HG02852 (cell line): ENCODE data around the gene PCSK5.

Experiments used
- ATAC-seq: cut with Tn5 transposase; IDR thresholded peaks from one replicate; pipeline ENCODE4 v1.9.1; 2021; ENCODE audit warnings: mild to moderate bottlenecking, moderate library complexity; ENCODE audit not compliant: unreplicated experiment

The PCSK5 gene

DNA sequence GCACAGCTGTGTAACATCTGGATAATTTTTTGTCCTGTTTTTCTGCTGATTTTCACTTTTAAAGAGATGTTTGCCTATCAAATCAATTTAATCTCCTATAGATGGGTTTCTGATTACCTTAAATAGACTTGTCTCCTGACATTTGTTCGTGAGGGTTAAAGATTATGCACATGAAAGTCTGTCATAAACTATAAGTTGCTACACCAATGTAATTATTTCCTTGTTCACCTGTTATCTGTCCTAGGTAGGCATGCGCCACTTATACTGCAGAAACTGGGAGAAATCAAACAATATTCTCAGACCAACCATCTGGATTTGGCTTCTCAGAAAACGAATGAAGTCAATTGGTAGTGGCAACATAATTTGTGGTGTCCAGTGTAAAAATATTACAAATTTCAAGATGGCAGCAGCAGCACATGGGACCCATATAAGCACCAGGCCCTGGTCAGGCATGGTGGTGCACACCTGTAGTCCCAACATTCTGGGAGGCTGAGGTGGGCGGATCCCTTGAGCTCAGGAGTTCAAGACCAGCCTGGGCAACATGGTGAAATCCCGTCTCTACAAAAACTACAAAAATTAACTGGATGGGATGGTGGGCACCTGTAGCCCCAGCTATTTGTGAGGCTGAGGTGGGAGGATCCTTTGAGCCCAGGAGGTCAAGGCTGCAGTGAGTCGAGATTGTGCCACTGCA is 483.5 kb downstream of the PCSK5 start:
- ATAC-seq, result no peak

DNA sequence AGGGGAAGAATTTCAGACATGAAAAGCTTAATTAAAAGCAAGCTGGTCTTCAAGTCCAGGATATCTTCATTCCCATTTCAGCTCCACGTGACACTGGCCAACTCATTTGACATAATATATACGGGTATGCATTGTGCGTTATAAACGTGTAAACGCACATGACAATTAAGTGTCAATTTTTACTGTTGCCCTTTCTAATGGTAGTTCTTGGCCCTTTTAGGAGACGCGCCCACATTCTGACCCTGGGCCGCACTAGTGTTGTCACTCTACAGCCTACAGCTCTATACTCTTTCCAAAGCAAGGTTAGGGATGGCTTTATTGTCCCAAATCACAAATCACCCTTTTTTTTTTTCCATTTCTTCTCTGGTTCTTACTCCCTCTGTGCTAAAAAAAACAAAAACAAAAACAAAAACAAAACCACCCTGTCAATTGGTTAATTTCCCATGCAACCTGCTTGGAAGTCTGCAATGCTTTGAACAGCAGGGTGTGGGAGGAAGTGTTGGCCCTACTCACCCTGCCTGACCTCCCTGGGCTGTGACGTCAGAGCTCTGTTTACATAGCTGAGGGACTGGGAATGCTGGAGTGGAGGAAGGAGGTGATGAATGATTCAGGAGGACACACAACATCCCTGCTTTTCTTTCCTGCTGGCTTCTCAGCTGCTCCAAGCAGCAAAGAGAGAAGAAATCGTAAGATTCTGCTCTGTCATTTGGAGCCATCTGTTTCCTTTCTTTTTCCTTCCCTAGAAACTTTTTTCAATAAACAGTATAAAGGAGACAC is 484.5 kb downstream of the PCSK5 start:
- ATAC-seq, result no peak

DNA sequence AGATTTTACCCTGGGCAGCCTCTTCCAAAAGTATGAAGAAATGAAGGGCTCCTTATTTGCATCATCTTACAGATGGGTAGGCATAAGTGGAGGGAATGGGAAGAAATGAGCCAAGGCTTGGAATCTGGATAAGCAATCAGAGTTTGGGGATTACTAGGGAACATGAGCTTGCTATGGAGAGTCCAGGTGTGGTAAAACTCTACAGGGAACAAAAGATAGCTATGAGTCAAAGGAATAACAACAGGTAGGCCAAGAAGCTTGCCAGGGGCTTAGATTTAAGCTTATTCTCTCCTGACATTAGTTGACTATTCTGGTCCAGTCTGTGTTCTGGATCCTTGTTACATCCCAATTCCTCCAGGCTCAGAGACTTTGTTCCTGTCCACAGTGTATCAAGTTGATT is 487.3 kb downstream of the PCSK5 start:
- no peak for ATAC-seq

- no peak for ATAC-seq
These were observed 488.0 kb downstream of the PCSK5 start for GRCh38 chr9:76378367-76379073.

- no peak for ATAC-seq
These were observed 489.0 kb downstream of the PCSK5 start for GRCh38 chr9:76379494-76379893.

- ATAC-seq, result no peak
These were observed 500.2 kb downstream of the PCSK5 start for GRCh38 chr9:76390656-76391055.

DNA sequence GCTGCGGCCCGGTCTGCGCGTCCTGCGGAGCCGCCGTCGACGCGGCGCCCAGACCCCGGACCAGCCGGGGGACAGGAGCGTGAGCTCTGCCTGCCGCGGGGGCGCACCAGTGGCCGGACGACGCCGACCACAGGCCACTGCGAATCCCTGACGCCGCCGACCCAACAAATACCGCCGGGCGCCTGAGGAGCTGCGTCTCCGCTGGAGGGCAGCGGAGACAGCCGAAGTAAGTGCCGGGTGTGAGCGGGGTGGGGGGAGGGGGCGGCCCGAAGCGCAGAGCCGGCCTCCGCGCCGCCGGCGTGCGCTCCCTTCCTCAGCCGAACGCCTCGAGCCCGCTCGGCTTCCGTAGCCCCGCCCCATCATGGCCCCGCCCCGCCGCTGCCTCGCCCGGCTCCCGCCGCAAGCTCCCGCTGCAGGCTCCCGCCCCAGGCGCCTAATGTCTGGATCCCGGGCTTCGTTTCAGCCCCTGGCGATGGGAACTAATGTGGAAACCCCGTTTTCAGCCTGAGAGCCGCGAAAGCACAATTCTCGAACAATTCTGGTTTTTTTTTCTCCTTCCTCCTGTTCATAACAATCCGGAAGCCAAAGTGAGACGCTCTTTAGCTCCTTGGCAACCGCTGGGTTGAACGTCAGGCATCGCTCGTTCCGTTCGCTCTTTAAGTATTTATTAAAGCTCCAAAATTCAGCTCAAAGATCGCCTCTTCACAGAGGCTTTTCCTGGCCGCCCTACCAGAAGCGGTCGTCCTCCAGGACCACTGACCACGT is 503.9 kb downstream of the PCSK5 start, which contains the start of gene RFK:
Gene RFK, minus strand, starts transcription at position 232 of the 765 bp plus-strand sequence. CDS start 255 bp downstream, outside the sequence.
- ATAC-seq, result peak; percentile 70

- peak; percentile 50 for ATAC-seq
These were observed 504.4 kb downstream of the PCSK5 start for GRCh38 chr9:76394960-76395252.

GRCh38 chr9:76395381-76395780 is 504.9 kb downstream of the PCSK5 start:
- no peak for ATAC-seq

DNA sequence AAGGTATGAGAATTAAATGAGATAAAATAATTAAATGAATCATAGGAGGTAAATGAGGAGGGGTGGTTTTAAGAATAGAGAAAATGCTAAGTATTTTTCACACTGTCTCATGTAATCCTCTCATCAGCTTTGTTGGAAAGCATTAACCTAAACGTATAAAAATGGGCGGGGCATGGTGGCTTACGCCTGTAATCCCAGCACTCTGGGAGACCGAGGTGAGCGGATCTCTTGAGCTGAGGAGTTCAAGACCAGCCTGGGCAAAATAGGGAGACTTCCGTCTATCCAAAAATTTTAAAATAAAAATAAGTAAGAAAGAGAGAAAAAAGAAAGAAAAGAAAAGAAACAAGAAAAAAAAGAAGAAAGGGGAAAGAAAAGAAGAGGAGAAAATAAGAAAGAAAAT is 505.7 kb downstream of the PCSK5 start:
- ATAC-seq, result no peak

DNA sequence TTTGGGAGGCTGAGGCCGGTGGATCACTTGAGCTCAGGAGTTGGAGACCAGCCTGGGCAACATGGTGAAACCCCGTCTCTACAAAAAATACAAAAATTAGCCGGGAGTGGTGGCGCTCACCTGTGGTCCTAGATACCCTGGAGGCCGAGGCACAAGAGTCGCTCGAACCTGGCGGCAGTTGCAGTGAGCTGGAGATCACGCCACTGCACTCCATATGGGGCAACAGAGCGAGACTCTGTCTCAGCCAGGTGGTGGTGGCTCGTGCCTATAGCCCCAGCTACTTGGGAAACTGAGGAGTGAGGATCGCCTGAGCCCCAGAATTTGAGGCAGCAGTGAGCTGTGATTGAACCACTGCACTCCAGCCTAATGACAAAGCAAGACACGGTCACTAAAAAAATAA is 506.1 kb downstream of the PCSK5 start:
- no peak for ATAC-seq

GRCh38 chr9:76399856-76400255 is 509.4 kb downstream of the PCSK5 start:
- ATAC-seq, result no peak

GRCh38 chr9:76400534-76401096 is 510.1 kb downstream of the PCSK5 start:
- no peak for ATAC-seq

DNA sequence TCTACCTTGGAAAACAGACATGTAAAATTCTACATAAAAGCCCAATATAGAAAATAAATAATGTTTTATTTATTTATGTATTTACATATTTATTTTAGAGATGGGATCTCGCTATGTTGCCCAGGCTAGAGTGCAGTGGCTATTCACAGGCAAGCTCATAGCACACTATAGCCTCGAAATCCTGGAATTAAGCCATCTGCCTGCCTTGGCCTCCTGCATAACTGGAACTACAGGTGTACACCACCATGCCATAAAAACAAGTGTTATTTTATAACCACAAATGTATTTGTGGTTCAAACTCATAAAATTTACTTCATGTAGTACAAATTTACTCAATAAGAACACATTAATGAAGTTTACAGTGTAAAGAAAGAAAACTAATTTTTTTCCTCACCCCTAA is 510.7 kb downstream of the PCSK5 start:
- ATAC-seq, result no peak

GRCh38 chr9:76401580-76402354 is 511.3 kb downstream of the PCSK5 start:
- no peak for ATAC-seq

GRCh38 chr9:76403352-76403751 is 512.9 kb downstream of the PCSK5 start:
- ATAC-seq, result peak; percentile 87

- ATAC-seq, result no peak
These were observed 513.9 kb downstream of the PCSK5 start for GRCh38 chr9:76404401-76404800.

DNA sequence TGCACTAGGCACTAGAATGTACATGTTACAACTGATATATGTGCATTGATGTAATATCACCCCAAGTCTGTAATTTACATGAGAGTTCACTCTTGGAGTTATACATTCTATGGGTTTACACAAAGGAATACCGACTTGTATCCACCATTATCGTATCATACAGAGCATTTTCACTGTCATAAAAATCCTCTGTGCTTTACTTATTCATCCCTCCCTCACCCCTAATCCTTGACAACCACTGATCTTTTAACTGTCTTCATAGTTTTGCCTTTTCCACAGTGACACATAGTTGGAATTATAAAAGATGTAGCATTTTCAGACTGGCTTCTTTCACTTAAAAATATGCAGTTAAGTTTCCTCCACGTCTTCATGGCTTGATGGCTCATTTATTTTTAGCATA is 514.9 kb downstream of the PCSK5 start:
- no peak for ATAC-seq

- no peak for ATAC-seq
These were observed 515.4 kb downstream of the PCSK5 start for GRCh38 chr9:76405868-76406267.
